GM20000 (cell line): ENCODE results near the gene USP7.

Experiments used
- DNase-seq: peaks from one replicate; pipeline ENCODE4 v3.0.0; 2012; ENCODE audit warnings: low spot score
- CTCF ChIP-seq: IDR thresholded peaks from 2 replicates; pipeline ENCODE4 v1.5.1; 2012; ENCODE audit warnings: mild to moderate bottlenecking, control low read depth; ENCODE audit errors: extremely low read depth, missing control alignments

The USP7 gene

DNA sequence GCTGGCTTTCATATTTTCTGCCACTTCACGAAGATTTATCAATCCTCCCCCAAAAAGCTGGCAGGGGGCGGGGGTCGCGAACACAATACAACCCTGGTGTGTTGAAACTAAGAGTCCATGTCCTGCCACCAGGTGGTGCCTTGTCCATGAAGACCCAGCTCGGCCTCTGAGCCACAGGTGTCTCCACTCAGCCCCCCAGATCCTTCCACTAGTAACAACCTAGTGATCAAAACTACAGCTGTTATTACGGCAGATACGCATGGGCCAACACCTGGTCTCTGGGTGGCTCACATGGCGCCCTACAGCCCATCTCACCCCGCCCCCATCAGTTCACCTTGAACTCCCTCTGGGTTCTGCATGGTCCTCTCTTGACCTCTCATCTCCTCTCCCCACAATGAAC lies 27.7 kb downstream of the USP7 start:
- no peak for DNase-seq
- no peak for TF ChIP-seq CTCF

- no peak for DNase-seq
- no peak for TF ChIP-seq CTCF
Measured at GRCh38 chr16:8934601-8935000, 29.1 kb downstream of the USP7 start.

DNA sequence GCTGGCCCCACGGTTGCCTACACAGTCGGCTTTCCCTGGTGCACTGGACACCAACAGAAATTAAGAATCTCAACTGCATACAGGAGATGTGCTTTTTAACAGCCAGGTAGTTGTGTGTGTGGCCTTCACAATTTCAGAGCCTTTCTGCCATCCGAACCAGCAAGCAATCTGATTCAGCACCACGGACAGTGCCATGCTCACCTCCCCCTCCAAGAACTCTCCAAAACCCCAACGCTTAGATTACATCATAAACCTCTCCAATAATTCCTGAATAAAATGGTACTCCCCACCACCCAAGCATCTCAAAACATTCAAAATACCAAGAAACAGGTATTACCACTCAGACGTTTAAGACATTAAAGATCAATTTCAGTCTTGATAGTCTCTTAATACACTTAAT lies 31.8 kb downstream of the USP7 start:
- no peak for TF ChIP-seq CTCF
- DNase-seq = no peak

DNA sequence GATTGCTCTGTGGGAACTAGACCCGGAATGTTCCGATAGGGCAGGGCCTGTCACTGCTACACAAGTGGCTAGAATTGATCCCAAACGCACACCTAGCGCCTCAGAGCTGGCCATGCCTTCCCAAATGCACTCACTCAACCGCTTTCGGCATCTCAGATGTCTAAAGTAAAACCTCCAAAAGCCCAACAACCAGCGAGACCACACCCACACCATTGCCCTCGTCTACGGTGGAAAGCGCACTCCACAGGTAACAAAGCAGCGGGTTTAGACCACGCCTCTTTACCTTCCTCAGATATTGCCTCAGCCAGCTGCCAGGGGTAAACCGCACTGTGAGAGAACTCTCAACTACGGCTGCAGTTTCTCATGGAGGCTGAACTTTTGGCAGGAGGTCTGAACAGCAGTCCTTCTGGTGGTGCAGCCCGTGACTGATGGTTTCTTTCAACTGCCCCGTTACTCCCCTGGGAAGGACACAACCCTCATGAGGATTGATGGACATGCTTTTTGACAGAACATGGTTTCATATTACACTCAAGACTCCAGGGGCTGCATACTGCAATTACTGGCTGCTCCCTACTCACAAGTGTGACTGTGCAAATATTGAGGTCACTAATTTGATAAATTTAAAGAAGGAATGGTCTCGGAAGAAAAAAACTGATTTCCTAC lies 34.5 kb downstream of the USP7 start:
- no peak for DNase-seq
- TF ChIP-seq CTCF = no peak

GRCh38 chr16:8928467-8928957 lies 35.2 kb downstream of the USP7 start:
- no peak for DNase-seq
- no peak for TF ChIP-seq CTCF

GRCh38 chr16:8926827-8927226 lies 36.9 kb downstream of the USP7 start:
- TF ChIP-seq CTCF = no peak
- no peak for DNase-seq

DNA sequence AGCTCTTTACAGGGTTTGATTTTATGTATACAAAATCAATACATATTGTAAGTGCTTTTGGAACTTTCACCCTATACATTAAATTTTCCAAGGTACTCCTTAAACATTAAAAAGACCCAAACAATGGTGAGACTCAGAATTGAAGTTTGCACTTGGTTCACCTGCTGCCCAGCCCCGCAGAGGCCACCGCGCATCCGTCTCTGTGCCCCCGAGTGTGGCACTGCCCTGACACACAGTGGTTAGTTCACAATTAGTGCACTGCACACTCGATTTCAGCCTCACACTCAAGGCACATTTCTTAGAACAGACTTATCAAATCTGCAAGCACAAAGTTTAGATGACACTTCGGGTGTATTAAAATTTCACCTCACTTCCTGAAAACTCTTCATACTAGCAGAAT lies 38.3 kb downstream of the USP7 start:
- no peak for DNase-seq
- TF ChIP-seq CTCF = no peak
